GM18511 (cell line): ENCODE results near the gene RABAC1.
"Not testable (repeated sequence)": the region's sequence is repeated elsewhere in the genome, so short reads cannot be mapped to it uniquely, and the experiment has no call there.

ENCODE experiments used
- ATAC-seq: cut with Tn5 transposase; IDR thresholded peaks from one replicate; pipeline ENCODE4 v1.9.1; 2021; ENCODE audit warnings: mild to moderate bottlenecking, moderate library complexity; ENCODE audit not compliant: unreplicated experiment

The RABAC1 gene

GRCh38 chr19:41918095-41918494 is 41.0 kb downstream of the RABAC1 start:
- ATAC-seq = no peak

GRCh38 chr19:41917676-41918075 is 41.4 kb downstream of the RABAC1 start:
- ATAC-seq = no peak

GRCh38 chr19:41915776-41916414 is 43.2 kb downstream of the RABAC1 start:
- no peak for ATAC-seq

GRCh38 chr19:41915021-41915775 is 43.9 kb downstream of the RABAC1 start:
- ATAC-seq = no peak

GRCh38 chr19:41914424-41914834 is 44.7 kb downstream of the RABAC1 start:
- ATAC-seq = not testable (repeated sequence)

GRCh38 chr19:41913538-41914423 is 45.3 kb downstream of the RABAC1 start:
- ATAC-seq = no peak

- no peak for ATAC-seq
Observed at GRCh38 chr19:41912899-41913537, 46.1 kb downstream of the RABAC1 start.

- no peak for ATAC-seq
Observed at GRCh38 chr19:41911889-41912731, 47.0 kb downstream of the RABAC1 start.

GRCh38 chr19:41910992-41911888 is 47.9 kb downstream of the RABAC1 start:
- no peak for ATAC-seq

GRCh38 chr19:41910240-41910991 is 48.7 kb downstream of the RABAC1 start:
- no peak for ATAC-seq

- ATAC-seq = no peak
Observed at GRCh38 chr19:41909706-41910105, 49.4 kb downstream of the RABAC1 start.

- no peak for ATAC-seq
Observed at GRCh38 chr19:41908724-41909464, 50.2 kb downstream of the RABAC1 start.

GRCh38 chr19:41907994-41908615 is 51.0 kb downstream of the RABAC1 start:
- ATAC-seq = no peak

- ATAC-seq = no peak
Observed at GRCh38 chr19:41906916-41907680, 52.0 kb downstream of the RABAC1 start.
